Erythroblast (primary cell): ENCODE data around the gene TREH.

ENCODE experiments used
- DNase-seq, 2 experiments: peaks; one replicate each; lab custom pipeline; 2025; lab: John Stamatoyannopoulos, UW
- GATA1 ChIP-seq: IDR thresholded peaks from 2 replicates; pipeline ENCODE4 v1.6.1; 2011; ENCODE audit warnings: low read depth, mild to moderate bottlenecking, control low read depth, low read length, moderate library complexity
- POLR2A ChIP-seq: IDR thresholded peaks from 2 replicates; pipeline ENCODE4 v1.6.1; 2011; ENCODE audit warnings: mild to moderate bottlenecking, low read length

The TREH gene

DNA sequence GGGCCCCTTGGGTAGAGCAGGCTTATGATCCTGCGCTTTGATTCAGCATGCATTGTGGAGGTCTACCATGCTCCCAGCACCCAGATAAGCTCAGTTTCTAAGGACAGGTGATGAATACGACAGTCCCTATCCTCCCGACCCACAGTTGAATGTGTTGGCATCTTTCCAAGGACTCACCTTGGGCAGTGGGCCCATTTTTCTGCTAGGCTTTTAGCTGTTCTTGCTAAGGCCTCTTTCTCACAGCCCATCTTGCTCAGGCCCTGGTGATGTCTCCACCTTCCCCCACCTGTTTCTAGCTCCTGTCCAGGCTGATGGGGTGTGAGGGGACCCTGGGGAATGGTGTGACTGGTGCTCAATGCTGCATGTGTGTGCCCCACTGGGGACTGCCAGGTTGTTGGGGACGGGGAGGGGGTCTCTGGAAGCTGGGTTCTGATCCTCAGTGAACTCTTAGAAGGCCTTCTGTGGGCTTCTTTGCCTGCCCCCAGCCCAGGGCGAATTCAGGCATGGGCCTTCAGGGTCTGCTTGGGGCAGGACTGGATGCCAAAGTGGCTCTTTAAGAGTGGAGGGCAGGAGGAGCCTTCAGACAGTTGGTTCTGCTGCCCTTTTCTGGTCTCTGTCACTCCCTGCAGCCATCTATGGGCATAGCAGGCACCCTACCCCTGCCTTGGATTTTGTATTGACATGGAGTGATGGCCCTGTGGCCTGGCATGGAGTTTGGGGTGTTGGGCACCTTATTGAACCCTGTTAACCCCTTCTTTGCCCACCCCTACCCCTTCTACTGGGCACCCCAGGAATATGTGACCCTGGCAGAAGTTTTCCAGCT, 38.9 kb downstream of the TREH start:
- TF ChIP-seq POLR2A (no peak), GATA1 (no peak)
- DNase-seq: no peak

- no peak for DNase-seq
- TF ChIP-seq POLR2A (no peak), GATA1 (no peak)
Observed at GRCh38 chr11:118639899-118640298, 39.6 kb downstream of the TREH start.

- TF ChIP-seq GATA1: no peak
- no peak for TF ChIP-seq POLR2A
Observed at GRCh38 chr11:118638726-118639125, 40.7 kb downstream of the TREH start.

DNA sequence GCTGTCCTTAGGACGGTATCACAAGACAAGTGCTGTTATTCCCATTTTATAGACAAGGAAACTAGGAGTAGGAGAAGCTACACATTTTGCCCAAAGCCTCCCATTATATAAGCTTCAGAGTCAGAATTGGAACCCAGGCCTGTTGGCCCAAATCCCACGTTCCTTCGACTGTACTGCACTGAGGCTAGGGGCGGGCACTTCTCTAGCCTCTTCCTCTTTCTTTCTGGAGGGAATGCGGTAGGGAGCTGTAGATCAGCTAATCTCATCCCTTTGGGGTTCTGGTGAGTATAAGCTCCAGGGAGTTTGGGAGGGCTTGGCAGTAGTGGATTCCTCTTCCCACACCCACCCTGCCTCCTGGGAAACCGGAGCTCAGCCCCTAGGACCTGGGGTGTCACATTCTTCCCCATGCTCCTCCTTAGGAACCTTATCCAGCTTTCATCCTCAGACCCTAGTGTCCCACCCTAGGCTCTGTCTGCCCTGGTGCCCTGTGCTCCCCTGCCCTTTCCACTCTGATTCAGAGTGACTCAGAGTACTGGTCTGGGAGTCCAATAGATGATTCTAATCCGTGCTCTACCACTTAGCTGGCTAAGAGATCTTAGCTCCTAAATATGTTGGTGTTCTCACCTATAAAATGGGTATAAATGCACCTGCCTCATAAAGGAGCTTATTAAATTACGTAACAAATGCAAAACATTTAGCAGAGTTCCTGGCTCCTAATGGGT, 42.7 kb downstream of the TREH start:
- no peak for DNase-seq
- TF ChIP-seq POLR2A: no peak

More at GRCh38 chr11:118638726-118639125, 40.7 kb downstream of the TREH start:
- no peak for DNase-seq

GRCh38 chr11:118635642-118636041, 43.8 kb downstream of the TREH start:
- TF ChIP-seq POLR2A: no peak
- no peak for TF ChIP-seq GATA1

GRCh38 chr11:118635237-118635591, 44.2 kb downstream of the TREH start:
- no peak for DNase-seq
- TF ChIP-seq POLR2A (no peak), GATA1 (no peak)

More at GRCh38 chr11:118635642-118636041, 43.8 kb downstream of the TREH start:
- DNase-seq: no peak

DNA sequence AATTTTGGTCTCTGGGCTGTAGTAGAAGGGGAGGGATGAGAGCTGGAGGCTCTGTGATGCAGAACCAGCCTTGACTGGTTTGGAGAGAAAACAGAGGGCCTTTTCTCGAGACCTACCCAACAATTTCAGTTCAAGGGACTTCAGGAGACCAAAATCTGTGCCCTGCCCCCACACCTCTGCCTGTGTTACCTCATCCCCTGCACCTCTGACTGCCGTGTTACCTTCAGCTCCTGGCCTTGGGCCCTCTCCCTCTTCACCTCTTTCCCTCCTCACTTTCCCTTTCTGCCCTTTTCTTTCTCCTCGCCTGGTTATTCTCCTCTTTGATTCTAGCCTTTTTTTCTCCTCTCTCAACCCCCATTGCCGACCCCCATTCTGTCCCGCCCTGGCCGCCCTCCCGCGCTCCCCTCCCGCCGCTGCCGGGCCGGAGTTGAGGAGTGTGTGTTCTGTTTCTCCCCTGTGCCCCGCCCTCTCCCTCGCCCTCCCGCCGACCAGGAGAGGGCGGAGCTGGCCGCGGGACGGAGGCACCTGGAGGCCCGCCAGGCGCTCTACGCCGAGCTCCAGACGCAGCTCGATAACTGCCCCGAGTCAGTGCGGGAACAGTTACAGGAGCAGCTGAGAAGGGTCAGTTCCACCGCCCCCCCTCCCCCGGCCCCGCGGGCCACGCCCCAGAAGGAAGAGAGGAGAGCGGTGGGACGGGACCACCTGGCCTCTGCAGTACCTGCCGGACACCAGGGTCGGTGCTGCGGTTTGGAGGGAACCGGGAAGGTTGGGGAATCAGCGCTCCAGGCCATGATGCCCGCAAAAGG, 44.8 kb downstream of the TREH start:
- DNase-seq: peak; percentile 31 to 46
- TF ChIP-seq GATA1 (no peak), POLR2A (no peak)

DNA sequence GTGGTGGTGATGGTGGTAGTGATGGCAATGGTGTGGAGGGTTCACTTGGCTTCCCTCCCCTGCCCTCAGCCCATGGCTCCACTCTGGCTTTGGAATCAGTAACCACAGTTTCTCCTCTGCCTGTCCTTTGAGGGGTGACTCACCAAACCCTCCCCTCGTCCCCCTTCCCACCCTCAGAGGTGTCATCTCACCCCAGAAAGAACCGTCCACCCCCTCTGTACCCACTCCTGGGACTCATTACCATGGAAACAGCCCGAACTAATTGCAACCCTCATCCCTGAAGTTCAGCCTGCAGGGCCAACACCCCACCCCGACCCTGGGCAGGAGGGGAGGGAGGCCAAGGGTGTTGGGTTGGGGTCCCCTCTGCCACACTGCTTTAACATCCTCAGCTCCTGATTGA, 45.5 kb downstream of the TREH start:
- TF ChIP-seq POLR2A (no peak), GATA1 (no peak)
- no peak for DNase-seq

GRCh38 chr11:118633319-118633690, 46.1 kb downstream of the TREH start:
- DNase-seq: no peak
- TF ChIP-seq GATA1: no peak
- TF ChIP-seq POLR2A: no peak

DNA sequence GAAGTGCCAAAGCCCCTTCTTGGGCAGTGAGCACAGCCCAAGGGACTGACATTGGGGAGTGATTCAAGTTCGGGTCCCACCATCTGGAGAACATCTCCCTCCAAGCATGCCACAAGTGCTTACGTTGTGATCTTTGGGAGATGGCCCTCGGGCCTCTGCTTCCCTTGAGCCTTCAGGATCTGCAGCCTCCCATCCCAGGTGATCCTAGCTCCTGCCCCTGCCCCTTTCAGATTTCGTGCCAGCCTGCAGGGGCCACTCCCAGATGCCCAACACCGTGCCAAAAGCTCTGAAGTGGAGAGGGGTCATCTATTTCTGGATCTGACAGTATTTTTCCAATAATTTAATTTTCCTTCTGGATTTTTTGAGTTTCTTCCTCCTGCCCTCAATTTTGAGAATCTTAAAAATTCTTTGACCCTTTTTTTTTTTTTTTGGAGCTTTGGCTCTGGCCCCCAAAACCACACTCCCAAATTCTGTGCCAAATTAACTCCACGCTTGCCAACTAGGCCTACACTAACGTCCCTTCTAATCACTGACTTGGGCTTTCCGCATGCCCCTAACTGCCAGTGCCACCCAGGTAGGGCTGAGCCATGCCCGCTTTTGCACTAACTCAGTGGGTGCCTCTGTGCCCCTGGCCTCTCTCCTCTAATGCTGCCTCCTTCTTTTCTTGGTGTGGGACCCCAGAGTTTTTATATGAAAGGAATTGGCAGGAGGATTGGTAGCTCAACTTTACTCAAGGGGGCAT, 46.7 kb downstream of the TREH start:
- DNase-seq: no peak
- TF ChIP-seq GATA1: no peak
- TF ChIP-seq POLR2A: no peak

GRCh38 chr11:118631142-118631909, 48.1 kb downstream of the TREH start:
- DNase-seq: no peak
- no peak for TF ChIP-seq GATA1
- TF ChIP-seq POLR2A: no peak

DNA sequence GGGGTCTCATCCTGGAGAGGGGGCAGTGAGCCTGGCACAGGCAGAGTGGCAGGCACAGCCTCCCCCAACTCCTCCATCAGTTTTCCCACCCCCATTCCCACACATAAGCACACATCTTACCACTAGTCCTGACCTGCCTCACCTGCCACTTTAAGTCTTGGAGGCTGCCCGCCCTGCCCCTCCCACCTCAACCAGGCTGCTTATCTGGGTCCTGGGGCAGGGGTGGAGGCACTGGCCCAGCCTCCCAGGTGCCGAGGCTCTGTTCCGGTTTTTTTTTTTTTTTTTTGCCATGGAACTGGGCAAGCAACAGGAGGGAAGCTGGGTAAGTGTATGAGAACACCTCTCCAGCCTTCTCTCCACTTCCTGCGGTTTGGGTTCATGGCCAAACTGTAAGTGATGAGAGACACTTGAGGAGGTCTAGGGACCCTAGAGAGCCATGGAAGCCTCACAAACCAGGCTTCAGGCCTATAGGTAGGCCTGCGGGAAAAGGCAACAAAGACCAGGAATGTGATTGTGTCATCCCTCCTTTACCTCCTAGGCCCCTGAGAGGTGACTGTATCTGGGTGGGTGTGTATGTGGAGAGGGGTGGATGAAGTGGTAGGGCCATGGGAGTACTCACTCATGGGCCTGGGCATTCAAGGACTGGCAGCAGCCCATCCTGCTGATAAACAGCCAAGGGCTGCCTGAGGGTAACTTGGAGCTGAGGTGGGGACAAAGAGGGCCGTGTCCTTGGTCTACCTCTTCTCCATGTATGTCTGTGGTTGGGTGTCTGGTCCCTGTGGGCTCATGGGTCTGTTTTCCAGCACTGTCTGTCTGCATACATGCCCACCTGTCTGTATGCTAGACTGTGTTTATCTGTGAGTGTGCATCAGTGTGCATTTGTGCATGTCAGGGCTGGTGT, 49.4 kb downstream of the TREH start:
- TF ChIP-seq GATA1 (no peak), POLR2A (no peak)
- no peak for DNase-seq
